Liver (tissue), 9 donors: ENCODE results near the gene IQSEC1. TPM values are rescaled to one million over a fixed set of nuclear protein-coding genes. Genes with fewer than 3 reads are reported as not detected.

ENCODE experiments used
- DNase-seq: peaks from one replicate; pipeline ENCODE4 v3.0.0-alpha.2; 2017; ENCODE audit warnings: low spot score
- H3K27ac ChIP-seq, 2 donors: one replicate each; pipeline ENCODE4 v1.7.0; 2013; ENCODE audit warnings: inconsistent platforms in 2 of 2, low read length in 2 of 2, control low read depth in 1 of 2, low read depth in 1 of 2, mild to moderate bottlenecking in 1 of 2
- H3K27me3 ChIP-seq, 4 donors: one replicate each; pipeline versions ENCODE4 v1.6.1 to v1.7.0; 2013; ENCODE audit warnings: low read length in 3 of 4, inconsistent platforms in 1 of 4, mild to moderate bottlenecking in 1 of 4, moderate library complexity in 1 of 4; ENCODE audit not compliant: control insufficient read depth in 4 of 4, insufficient read depth in 4 of 4
- H3K36me3 ChIP-seq, 4 donors: one replicate each; pipeline versions ENCODE4 v1.6.1 to v1.7.0; 2013; ENCODE audit warnings: low read length in 3 of 4, mild to moderate bottlenecking in 3 of 4, low read depth in 1 of 4, moderate library complexity in 1 of 4; ENCODE audit not compliant: control insufficient read depth in 4 of 4, insufficient read depth in 3 of 4
- H3K4me1 ChIP-seq, 4 donors: one replicate each; pipeline versions ENCODE4 v1.6.1 to v1.7.0; 2013; ENCODE audit warnings: low read length in 3 of 4, mild to moderate bottlenecking in 3 of 4, moderate library complexity in 1 of 4; ENCODE audit not compliant: control insufficient read depth in 4 of 4, insufficient read depth in 4 of 4
- H3K4me3 ChIP-seq, 3 donors: one replicate each; pipeline versions ENCODE4 v1.6.1 to v1.7.0; 2013; ENCODE audit warnings: low read length in 3 of 3, control low read depth in 1 of 3, low read depth in 1 of 3, mild to moderate bottlenecking in 1 of 3
- H3K9ac ChIP-seq, 2 donors: one replicate each; pipeline ENCODE4 v1.7.0; 2013; ENCODE audit warnings: low read length in 2 of 2, mild to moderate bottlenecking in 2 of 2, moderate library complexity in 2 of 2, control low read depth in 1 of 2, low read depth in 1 of 2
- H3K9me3 ChIP-seq, 4 donors: one replicate each; pipeline versions ENCODE4 v1.6.1 to v1.7.0; 2013; ENCODE audit warnings: low read length in 3 of 4; ENCODE audit not compliant: control insufficient read depth in 4 of 4
- EGR1 ChIP-seq, 2 donors: IDR thresholded peaks; 2 replicates each; pipeline ENCODE4 v1.6.1; 2016 to 2018; ENCODE audit warnings: antibody characterized with exemption in 2 of 2, low read depth in 2 of 2
- FOXA1 ChIP-seq: IDR thresholded peaks from 2 replicates; pipeline ENCODE4 v1.6.1; 2016; ENCODE audit warnings: antibody characterized with exemption
- FOXA2 ChIP-seq: IDR thresholded peaks from 2 replicates; pipeline ENCODE4 v1.6.1; 2016; ENCODE audit warnings: antibody characterized with exemption
- GABPA ChIP-seq, 2 donors: IDR thresholded peaks in 1 of 2; conservative IDR thresholded peaks in 1 of 2; 2 replicates each; pipeline ENCODE4 v1.6.1; 2016; ENCODE audit warnings: antibody characterized with exemption in 2 of 2, mild to moderate bottlenecking in 1 of 2, moderate library complexity in 1 of 2
- HNF4A ChIP-seq, 2 donors: conservative IDR thresholded peaks; 2 replicates each; pipeline ENCODE4 v1.6.1; 2016; ENCODE audit warnings: antibody characterized with exemption in 2 of 2, mild to moderate bottlenecking in 2 of 2
- HNF4G ChIP-seq: IDR thresholded peaks from 2 replicates; pipeline ENCODE4 v1.6.1; 2016; ENCODE audit warnings: antibody characterized with exemption
- JUND ChIP-seq, 2 donors: IDR thresholded peaks; 2 replicates each; pipeline ENCODE4 v1.6.1; 2016; ENCODE audit warnings: antibody characterized with exemption in 2 of 2
- NR2F2 ChIP-seq: IDR thresholded peaks from 2 replicates; pipeline ENCODE4 v1.6.1; 2016; ENCODE audit warnings: antibody characterized with exemption
- RAD21 ChIP-seq, 2 donors: IDR thresholded peaks; 2 replicates each; pipeline ENCODE4 v1.6.1; 2016; ENCODE audit warnings: antibody characterized with exemption in 2 of 2, mild to moderate bottlenecking in 2 of 2
- RXRA ChIP-seq, 2 donors: IDR thresholded peaks; 2 replicates each; pipeline ENCODE4 v1.6.1; 2017 to 2018; ENCODE audit warnings: antibody characterized with exemption in 2 of 2, mild to moderate bottlenecking in 1 of 2
- SP1 ChIP-seq: IDR thresholded peaks from 2 replicates; pipeline ENCODE4 v1.6.1; 2018; ENCODE audit warnings: antibody characterized with exemption, mild to moderate bottlenecking
- TAF1 ChIP-seq: conservative IDR thresholded peaks from 2 replicates; pipeline ENCODE4 v1.6.1; 2016; ENCODE audit warnings: antibody characterized with exemption, mild to moderate bottlenecking
- YY1 ChIP-seq: IDR thresholded peaks from 2 replicates; pipeline ENCODE4 v1.6.1; 2016; ENCODE audit warnings: antibody characterized with exemption, mild to moderate bottlenecking
- WGBS: extraction: QIAGEN DNeasy Blood & Tissue Kit; methylation state at CpG from one replicate; pipeline ENCODE4 v1.1.7; 2013; 5-methylcytosine and 5-hydroxymethylcytosine counted together
- polyA plus RNA-seq, 2 donors: library from polyadenylated mRNA; stranded (reverse) in 1 of 2; unstranded in 1 of 2; fragments of 200-250 nt in 1 of 2; fragments of >200 nt in 1 of 2; fragmentation: Nextera tagmentation in 1 of 2; extraction: Ambion mirVana in 1 of 2; gene quantifications; one replicate each; pipeline versions ENCODE4 v1.2.1 to v1.2.3, GENCODE V29; 2013 to 2015
- total RNA-seq, 2 donors: library from RNA; depleted of rRNA; stranded (reverse); fragments of >200 nt; gene quantifications; one replicate each; pipeline ENCODE4 v1.2.3, GENCODE V29; 2014
- TF ChIP-seq, protein P1 (sequence below): IDR thresholded peaks from 2 replicates; pipeline ENCODE4 v1.6.1; 2016; ENCODE audit warnings: antibody characterized with exemption
- TF ChIP-seq, protein P2 (sequence below): IDR thresholded peaks from 2 replicates; pipeline ENCODE4 v1.6.1; 2016; ENCODE audit warnings: antibody characterized with exemption
- TF ChIP-seq, protein P3 (sequence below): IDR thresholded peaks from 2 replicates; pipeline ENCODE4 v1.6.1; 2016; ENCODE audit warnings: antibody characterized with exemption
- TF ChIP-seq, protein P4 (sequence below): fragments of 150-350 bp; IDR thresholded peaks from 2 replicates; pipeline ENCODE4 v1.5.1; 2017; ENCODE audit warnings: improper control_type of control experiment, low read depth, low read length; ENCODE audit not compliant: missing input control
- TF ChIP-seq, protein P5 (sequence below): IDR thresholded peaks from 2 replicates; pipeline ENCODE4 v1.6.1; 2016; ENCODE audit warnings: antibody characterized with exemption, mild to moderate bottlenecking
- donor health status: healthy.
- donor health status: healthy.
- donor health status: healthy.
- donor health status: healthy.
- donor health status: healthy.

IQSEC1 gene
- total and polyA plus RNA-seq, 4 donors: 12.7 to 56.0 (median 36.2) TPM

DNA sequence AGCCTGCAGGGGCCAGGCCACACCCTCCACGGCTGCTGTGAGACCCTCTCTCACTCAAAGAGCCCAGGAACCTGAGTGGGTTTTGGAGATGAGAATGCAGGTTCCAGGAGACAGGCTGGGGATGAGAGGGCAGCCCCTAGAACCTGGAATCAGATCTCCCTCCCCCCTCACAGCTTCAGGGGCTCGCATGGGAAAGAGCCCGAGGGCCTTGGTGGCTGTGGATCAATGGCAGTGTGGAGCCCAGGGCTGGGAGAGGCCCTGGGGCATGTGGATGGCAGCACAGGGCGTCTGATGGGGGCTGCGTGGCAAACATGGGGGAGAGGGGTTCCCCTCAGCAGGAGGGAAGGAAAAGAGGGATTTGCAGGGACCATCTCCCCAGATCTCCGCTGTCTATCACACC, 119.0 kb downstream of the IQSEC1 start:
- Histone ChIP-seq H3K27ac (no peak overlapping the region), H3K9me3 (no peaks in the 10 kb centered on the region), H3K4me1 (peaks cover 19 to 53% (median 47%) of the 10 kb centered on the region in 4 donors), H3K9ac (no peak overlapping the region), H3K4me3 (no peak overlapping the region), H3K27me3 (no peaks in the 10 kb centered on the region), H3K36me3 (no peaks in the 10 kb centered on the region)
- no peak for TF ChIP-seq FOXA2
- no peak for TF ChIP-seq TAF1
- TF ChIP-seq, protein P1, sequence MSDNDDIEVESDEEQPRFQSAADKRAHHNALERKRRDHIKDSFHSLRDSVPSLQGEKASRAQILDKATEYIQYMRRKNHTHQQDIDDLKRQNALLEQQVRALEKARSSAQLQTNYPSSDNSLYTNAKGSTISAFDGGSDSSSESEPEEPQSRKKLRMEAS: no peak
- TF ChIP-seq YY1: no peak
- TF ChIP-seq FOXA1: no peak
- TF ChIP-seq HNF4A (conservative IDR thresholded peaks at IDR 0.05): no peak
- TF ChIP-seq, protein P2, sequence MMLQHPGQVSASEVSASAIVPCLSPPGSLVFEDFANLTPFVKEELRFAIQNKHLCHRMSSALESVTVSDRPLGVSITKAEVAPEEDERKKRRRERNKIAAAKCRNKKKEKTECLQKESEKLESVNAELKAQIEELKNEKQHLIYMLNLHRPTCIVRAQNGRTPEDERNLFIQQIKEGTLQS: no peak
- TF ChIP-seq GABPA (IDR thresholded peaks at IDR 0.05 in 1 of 2, conservative IDR thresholded peaks at IDR 0.05 in 1 of 2): no peak
- DNase-seq: no peak
- whole genome bisulfite sequencing: 80% methylated on average over 6 of the region's 6 CpGs

DNA sequence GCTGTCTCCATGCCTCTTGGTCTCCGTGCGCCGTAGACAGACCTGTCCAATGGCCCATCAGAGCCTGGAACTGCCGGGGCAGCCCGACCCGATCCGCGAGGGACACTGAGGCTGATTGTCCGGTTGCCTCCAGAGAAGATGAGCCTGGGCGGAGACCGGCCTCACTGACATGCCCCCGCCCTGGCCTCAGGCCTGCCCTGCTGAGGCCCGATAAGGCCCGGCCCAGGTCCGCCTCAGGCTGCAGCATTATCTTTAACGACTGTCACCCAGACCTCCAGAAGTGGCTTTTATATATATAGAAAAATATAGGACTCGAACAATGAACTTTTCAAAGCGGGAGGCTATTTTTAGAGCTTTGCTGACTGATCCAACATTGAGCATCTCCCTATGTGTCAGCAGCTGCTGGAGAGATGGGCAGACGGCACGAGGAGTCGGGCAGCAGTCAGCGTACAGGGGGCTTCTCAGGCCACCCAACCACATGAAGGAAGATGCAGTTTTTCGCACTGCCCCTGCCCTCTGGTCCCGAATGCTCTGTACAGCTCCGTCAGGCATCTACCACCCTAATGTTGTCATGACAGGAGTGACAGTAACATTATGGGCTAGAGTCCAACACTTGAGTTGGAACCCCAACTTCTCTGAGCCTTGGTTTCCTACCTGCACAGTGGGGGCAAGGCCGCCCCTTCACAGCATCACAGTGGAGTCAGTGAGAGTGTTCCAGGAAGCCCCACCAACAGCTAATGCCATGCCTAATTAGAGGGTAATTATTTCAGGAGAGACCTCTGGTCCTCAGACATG, 119.8 kb downstream of the IQSEC1 start:
- peaks cover 17 to 52% (median 42%) of the 10 kb centered on the region in 4 donors for H3K4me1 ChIP-seq

More for the DNA sequence above, 119.8 kb downstream of the IQSEC1 start:
- Histone ChIP-seq H3K4me3 (no peak overlapping the region), H3K9me3 (no peaks in the 10 kb centered on the region), H3K9ac (no peak overlapping the region), H3K27me3 (no peaks in the 10 kb centered on the region), H3K36me3 (no peaks in the 10 kb centered on the region), H3K27ac (no peak overlapping the region)
- peak; percentile 87 for DNase-seq
- TF ChIP-seq, protein P2: no peak
- TF ChIP-seq EGR1 (IDR thresholded peaks at IDR 0.05; ENCODE audit: low read depth in 2 of 2) (no peak), TAF1 (no peak), SP1 (no peak), YY1 (no peak), HNF4G (no peak), FOXA2 (no peak), HNF4A (conservative IDR thresholded peaks at IDR 0.05) (no peak), RXRA (IDR thresholded peaks at IDR 0.05) (no peak), FOXA1 (no peak), GABPA (IDR thresholded peaks at IDR 0.05 in 1 of 2, conservative IDR thresholded peaks at IDR 0.05 in 1 of 2) (no peak), NR2F2 (no peak), JUND (IDR thresholded peaks at IDR 0.05) (no peak), RAD21 (IDR thresholded peaks at IDR 0.05) (no peak)
- TF ChIP-seq, protein P3, sequence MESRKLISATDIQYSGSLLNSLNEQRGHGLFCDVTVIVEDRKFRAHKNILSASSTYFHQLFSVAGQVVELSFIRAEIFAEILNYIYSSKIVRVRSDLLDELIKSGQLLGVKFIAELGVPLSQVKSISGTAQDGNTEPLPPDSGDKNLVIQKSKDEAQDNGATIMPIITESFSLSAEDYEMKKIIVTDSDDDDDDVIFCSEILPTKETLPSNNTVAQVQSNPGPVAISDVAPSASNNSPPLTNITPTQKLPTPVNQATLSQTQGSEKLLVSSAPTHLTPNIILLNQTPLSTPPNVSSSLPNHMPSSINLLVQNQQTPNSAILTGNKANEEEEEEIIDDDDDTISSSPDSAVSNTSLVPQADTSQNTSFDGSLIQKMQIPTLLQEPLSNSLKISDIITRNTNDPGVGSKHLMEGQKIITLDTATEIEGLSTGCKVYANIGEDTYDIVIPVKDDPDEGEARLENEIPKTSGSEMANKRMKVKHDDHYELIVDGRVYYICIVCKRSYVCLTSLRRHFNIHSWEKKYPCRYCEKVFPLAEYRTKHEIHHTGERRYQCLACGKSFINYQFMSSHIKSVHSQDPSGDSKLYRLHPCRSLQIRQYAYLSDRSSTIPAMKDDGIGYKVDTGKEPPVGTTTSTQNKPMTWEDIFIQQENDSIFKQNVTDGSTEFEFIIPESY: no peak
- TF ChIP-seq, protein P4, sequence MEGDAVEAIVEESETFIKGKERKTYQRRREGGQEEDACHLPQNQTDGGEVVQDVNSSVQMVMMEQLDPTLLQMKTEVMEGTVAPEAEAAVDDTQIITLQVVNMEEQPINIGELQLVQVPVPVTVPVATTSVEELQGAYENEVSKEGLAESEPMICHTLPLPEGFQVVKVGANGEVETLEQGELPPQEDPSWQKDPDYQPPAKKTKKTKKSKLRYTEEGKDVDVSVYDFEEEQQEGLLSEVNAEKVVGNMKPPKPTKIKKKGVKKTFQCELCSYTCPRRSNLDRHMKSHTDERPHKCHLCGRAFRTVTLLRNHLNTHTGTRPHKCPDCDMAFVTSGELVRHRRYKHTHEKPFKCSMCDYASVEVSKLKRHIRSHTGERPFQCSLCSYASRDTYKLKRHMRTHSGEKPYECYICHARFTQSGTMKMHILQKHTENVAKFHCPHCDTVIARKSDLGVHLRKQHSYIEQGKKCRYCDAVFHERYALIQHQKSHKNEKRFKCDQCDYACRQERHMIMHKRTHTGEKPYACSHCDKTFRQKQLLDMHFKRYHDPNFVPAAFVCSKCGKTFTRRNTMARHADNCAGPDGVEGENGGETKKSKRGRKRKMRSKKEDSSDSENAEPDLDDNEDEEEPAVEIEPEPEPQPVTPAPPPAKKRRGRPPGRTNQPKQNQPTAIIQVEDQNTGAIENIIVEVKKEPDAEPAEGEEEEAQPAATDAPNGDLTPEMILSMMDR: no peak
- TF ChIP-seq, protein P1: no peak
- TF ChIP-seq, protein P5, sequence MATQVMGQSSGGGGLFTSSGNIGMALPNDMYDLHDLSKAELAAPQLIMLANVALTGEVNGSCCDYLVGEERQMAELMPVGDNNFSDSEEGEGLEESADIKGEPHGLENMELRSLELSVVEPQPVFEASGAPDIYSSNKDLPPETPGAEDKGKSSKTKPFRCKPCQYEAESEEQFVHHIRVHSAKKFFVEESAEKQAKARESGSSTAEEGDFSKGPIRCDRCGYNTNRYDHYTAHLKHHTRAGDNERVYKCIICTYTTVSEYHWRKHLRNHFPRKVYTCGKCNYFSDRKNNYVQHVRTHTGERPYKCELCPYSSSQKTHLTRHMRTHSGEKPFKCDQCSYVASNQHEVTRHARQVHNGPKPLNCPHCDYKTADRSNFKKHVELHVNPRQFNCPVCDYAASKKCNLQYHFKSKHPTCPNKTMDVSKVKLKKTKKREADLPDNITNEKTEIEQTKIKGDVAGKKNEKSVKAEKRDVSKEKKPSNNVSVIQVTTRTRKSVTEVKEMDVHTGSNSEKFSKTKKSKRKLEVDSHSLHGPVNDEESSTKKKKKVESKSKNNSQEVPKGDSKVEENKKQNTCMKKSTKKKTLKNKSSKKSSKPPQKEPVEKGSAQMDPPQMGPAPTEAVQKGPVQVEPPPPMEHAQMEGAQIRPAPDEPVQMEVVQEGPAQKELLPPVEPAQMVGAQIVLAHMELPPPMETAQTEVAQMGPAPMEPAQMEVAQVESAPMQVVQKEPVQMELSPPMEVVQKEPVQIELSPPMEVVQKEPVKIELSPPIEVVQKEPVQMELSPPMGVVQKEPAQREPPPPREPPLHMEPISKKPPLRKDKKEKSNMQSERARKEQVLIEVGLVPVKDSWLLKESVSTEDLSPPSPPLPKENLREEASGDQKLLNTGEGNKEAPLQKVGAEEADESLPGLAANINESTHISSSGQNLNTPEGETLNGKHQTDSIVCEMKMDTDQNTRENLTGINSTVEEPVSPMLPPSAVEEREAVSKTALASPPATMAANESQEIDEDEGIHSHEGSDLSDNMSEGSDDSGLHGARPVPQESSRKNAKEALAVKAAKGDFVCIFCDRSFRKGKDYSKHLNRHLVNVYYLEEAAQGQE: no peak
- 88% methylated on average over 26 of the region's 26 CpGs for WGBS
